ENCODE measurements around the gene PGAM2. TPM values are rescaled to one million over a fixed set of nuclear protein-coding genes. Genes with fewer than 3 reads are reported as not detected.
A peak's percentile ranks its signal among the peaks of the same experiment; 100 is the strongest.
"Not testable (repeated sequence)": the region's sequence is repeated elsewhere in the genome, so short reads cannot be mapped to it uniquely, and the experiment has no call there.

Gene PGAM2
- total and polyA plus RNA-seq, 2 of the 13 experiments (the other 11 are each of a cell fraction or from before 2014, with no cell fraction given), result 0.22 TPM; not detected in 1

- DNase-seq (ENCODE audit: low spot score) (peak; percentile 96), ATAC-seq (peak; percentile 85)
- BruUV-seq (replicated peaks); H3K27me3 ChIP-seq (ENCODE audit: control insufficient read depth in 1 of 2, insufficient read depth in 2 of 2, low read length in 2 of 2); H3K36me3 ChIP-seq (replicated peaks in 1 of 2; ENCODE audit: control insufficient read depth in 1 of 2, insufficient read depth in 2 of 2, low read length in 2 of 2); in situ Hi-C loops (cut with HindIII; ENCODE audit: extremely low pct_ligation_motif_present, low pct_unique_long_range_greater_than_20kb); FAIRE-seq; H3K79me2 ChIP-seq (ENCODE audit: insufficient read depth, low read length); CTCF ChIA-PET (ENCODE audit: low intra/inter-chr PET ratio, low total read pairs); intact Hi-C loops (cut with micrococcal nuclease; ENCODE audit: unreplicated experiment); H3K9ac ChIP-seq (ENCODE audit: insufficient read depth, low read depth, low read length); H3K27ac ChIP-seq (ENCODE audit: extremely low read length, insufficient read depth, low read length); H2AFZ ChIP-seq (ENCODE audit: low read length); H4K20me1 ChIP-seq (ENCODE audit: insufficient read depth, low read length); H3K9me3 ChIP-seq (ENCODE audit: low read length): not testable (repeated sequence)
- H3K4me1 ChIP-seq (ENCODE audit: insufficient read depth, low read length), result peaks cover 32% of the 10 kb centered on the region
- peak overlapping the region in 2 of 3 experiments; percentile 19 to 48; a peak in 2 of 6 replicates for H3K4me3 ChIP-seq (replicated peaks in 1 of 3; ENCODE audit: insufficient read depth in 1 of 3, low read depth in 2 of 3, low read length in 3 of 3)
- POLR2A ChIA-PET, result interaction anchor here (0.6 to 0.9 kb wide), 4 partner anchors 17 to 42 kb away, joined by 3 to 4 read pairs (median 3); no protein-coding TSS in a partner anchor
- 12% methylated on average over 12 of the region's 26 CpGs for WGBS (ENCODE audit: low lambda C conversion rate)
- peak overlapping the region; percentile 45 for H3K4me2 ChIP-seq (ENCODE audit: low read depth, low read length)
- TF ChIP-seq NR2C2 (CRISPR knock-in tag; IDR thresholded peaks at IDR 0.05; ENCODE audit: borderline replicate concordance) (0 out of 2 replicates have a peak, but pooled peaks have one; percentile 33), EP300 (IDR thresholded peaks at IDR 0.05; ENCODE audit: low read depth in 2 of 2, low read length in 2 of 2) (peak in 1 of 2 experiments; percentile 29; a peak in 1 of 4 replicates), EP300 (CRISPR knock-in tag; IDR thresholded peaks at IDR 0.05; ENCODE audit: borderline replicate concordance) (0 out of 2 replicates have a peak, but pooled peaks have one; percentile 27), ERF (CRISPR knock-in tag; IDR thresholded peaks at IDR 0.05) (0 out of 2 replicates have a peak, but pooled peaks have one; percentile 39), SP4 (CRISPR knock-in tag; IDR thresholded peaks at IDR 0.05) (peak; percentile 84), ZBTB20 (CRISPR knock-in tag; IDR thresholded peaks at IDR 0.05; ENCODE audit: borderline replicate concordance, low read depth) (peak; percentile 57; the same call in 1 of the 2 replicates), GABPB1 (CRISPR knock-in tag; IDR thresholded peaks at IDR 0.05) (peak; percentile 66), ZMYM3 (CRISPR knock-in tag; IDR thresholded peaks at IDR 0.05) (peak; percentile 53; the same call in 1 of the 2 replicates), ATF7 (IDR thresholded peaks at IDR 0.05) (peak; percentile 41; the same call in 1 of the 2 replicates), ATF7 (CRISPR knock-in tag; IDR thresholded peaks at IDR 0.05) (peak; percentile 39; the same call in 1 of the 2 replicates), TEAD3 (CRISPR knock-in tag; optimal IDR thresholded peaks at IDR 0.05; ENCODE audit: borderline replicate concordance) (peak; percentile 38), ELF3 (CRISPR knock-in tag; IDR thresholded peaks at IDR 0.05) (0 out of 2 replicates have a peak, but pooled peaks have one; percentile 35), SOX5 (CRISPR knock-in tag; IDR thresholded peaks at IDR 0.05; ENCODE audit: borderline replicate concordance) (peak; percentile 54; the same call in 1 of the 2 replicates), HDAC1 (CRISPR knock-in tag; IDR thresholded peaks at IDR 0.05) (peak; percentile 86), ARNT2 (CRISPR knock-in tag; IDR thresholded peaks at IDR 0.05; ENCODE audit: low read depth) (0 out of 2 replicates have a peak, but pooled peaks have one; percentile 47), ZNF441 (CRISPR knock-in tag; IDR thresholded peaks at IDR 0.05; ENCODE audit: borderline replicate concordance) (0 out of 2 replicates have a peak, but pooled peaks have one; percentile 31)
- TF ChIP-seq, protein P1, sequence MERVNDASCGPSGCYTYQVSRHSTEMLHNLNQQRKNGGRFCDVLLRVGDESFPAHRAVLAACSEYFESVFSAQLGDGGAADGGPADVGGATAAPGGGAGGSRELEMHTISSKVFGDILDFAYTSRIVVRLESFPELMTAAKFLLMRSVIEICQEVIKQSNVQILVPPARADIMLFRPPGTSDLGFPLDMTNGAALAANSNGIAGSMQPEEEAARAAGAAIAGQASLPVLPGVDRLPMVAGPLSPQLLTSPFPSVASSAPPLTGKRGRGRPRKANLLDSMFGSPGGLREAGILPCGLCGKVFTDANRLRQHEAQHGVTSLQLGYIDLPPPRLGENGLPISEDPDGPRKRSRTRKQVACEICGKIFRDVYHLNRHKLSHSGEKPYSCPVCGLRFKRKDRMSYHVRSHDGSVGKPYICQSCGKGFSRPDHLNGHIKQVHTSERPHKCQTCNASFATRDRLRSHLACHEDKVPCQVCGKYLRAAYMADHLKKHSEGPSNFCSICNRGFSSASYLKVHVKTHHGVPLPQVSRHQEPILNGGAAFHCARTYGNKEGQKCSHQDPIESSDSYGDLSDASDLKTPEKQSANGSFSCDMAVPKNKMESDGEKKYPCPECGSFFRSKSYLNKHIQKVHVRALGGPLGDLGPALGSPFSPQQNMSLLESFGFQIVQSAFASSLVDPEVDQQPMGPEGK (CRISPR knock-in tag; IDR thresholded peaks at IDR 0.05), result peak; percentile 85
- TF ChIP-seq, protein P2, sequence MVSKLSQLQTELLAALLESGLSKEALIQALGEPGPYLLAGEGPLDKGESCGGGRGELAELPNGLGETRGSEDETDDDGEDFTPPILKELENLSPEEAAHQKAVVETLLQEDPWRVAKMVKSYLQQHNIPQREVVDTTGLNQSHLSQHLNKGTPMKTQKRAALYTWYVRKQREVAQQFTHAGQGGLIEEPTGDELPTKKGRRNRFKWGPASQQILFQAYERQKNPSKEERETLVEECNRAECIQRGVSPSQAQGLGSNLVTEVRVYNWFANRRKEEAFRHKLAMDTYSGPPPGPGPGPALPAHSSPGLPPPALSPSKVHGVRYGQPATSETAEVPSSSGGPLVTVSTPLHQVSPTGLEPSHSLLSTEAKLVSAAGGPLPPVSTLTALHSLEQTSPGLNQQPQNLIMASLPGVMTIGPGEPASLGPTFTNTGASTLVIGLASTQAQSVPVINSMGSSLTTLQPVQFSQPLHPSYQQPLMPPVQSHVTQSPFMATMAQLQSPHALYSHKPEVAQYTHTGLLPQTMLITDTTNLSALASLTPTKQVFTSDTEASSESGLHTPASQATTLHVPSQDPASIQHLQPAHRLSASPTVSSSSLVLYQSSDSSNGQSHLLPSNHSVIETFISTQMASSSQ (IDR thresholded peaks at IDR 0.05; ENCODE audit: low read depth), result peak; percentile 58; the same call in 1 of the 2 replicates
- TF ChIP-seq, protein P2 (CRISPR knock-in tag; IDR thresholded peaks at IDR 0.05; ENCODE audit: borderline replicate concordance), result peak; percentile 71; the same call in 1 of the 2 replicates
Measured at GRCh38 chr7:44038961-44039558, 26.3 kb downstream of the PGAM2 start.

Data from HepG2 (cell line).